ENCODE data around the gene MS4A7. TPM values are rescaled to one million over a fixed set of nuclear protein-coding genes. Genes with fewer than 3 reads are reported as not detected.

MS4A7 gene
- total RNA-seq, 1 donor from 2014 or later: not detected

- no peak for TF ChIP-seq CTCF (IDR thresholded peaks at IDR 0.05; ENCODE audit: insufficient read depth, low read length, severe bottlenecking)
- H3K4me3 ChIP-seq (ENCODE audit: low read depth, low read length): no peak overlapping the region
- DNase-seq (ENCODE audit: low read depth) (no peak), FAIRE-seq (no peak)
- H3K36me3 ChIP-seq (ENCODE audit: control insufficient read depth, insufficient read depth, low read length): no peaks in the 10 kb centered on the region
- no peaks in the 10 kb centered on the region for H3K27me3 ChIP-seq (ENCODE audit: control insufficient read depth, insufficient read depth, low read length)
Measured at GRCh38 chr11:60348116-60348515, 30.2 kb upstream of the MS4A7 start.

GRCh38 chr11:60349990-60350389 lies 28.3 kb upstream of the MS4A7 start:
- TF ChIP-seq CTCF (IDR thresholded peaks at IDR 0.05; ENCODE audit: insufficient read depth, low read length, severe bottlenecking): no peak
- Histone ChIP-seq H3K36me3 (ENCODE audit: control insufficient read depth, insufficient read depth, low read length) (no peaks in the 10 kb centered on the region), H3K27me3 (ENCODE audit: control insufficient read depth, insufficient read depth, low read length) (no peaks in the 10 kb centered on the region), H3K4me3 (ENCODE audit: low read depth, low read length) (no peak overlapping the region)
- FAIRE-seq (no peak), DNase-seq (ENCODE audit: low read depth) (no peak)

- H3K4me3 ChIP-seq (ENCODE audit: low read depth, low read length): no peak overlapping the region
- TF ChIP-seq CTCF (IDR thresholded peaks at IDR 0.05; ENCODE audit: insufficient read depth, low read length, severe bottlenecking): no peak
- no peaks in the 10 kb centered on the region for H3K27me3 ChIP-seq (ENCODE audit: control insufficient read depth, insufficient read depth, low read length)
- DNase-seq (ENCODE audit: low read depth) (no peak), FAIRE-seq (no peak)
- no peaks in the 10 kb centered on the region for H3K36me3 ChIP-seq (ENCODE audit: control insufficient read depth, insufficient read depth, low read length)
Measured at GRCh38 chr11:60357771-60358170, 20.6 kb upstream of the MS4A7 start.

GRCh38 chr11:60360621-60361020 lies 17.7 kb upstream of the MS4A7 start:
- DNase-seq (ENCODE audit: low read depth) (no peak), FAIRE-seq (no peak)
- TF ChIP-seq CTCF (IDR thresholded peaks at IDR 0.05; ENCODE audit: insufficient read depth, low read length, severe bottlenecking): no peak
- Histone ChIP-seq H3K27me3 (ENCODE audit: control insufficient read depth, insufficient read depth, low read length) (no peaks in the 10 kb centered on the region), H3K4me3 (ENCODE audit: low read depth, low read length) (no peak overlapping the region), H3K36me3 (ENCODE audit: control insufficient read depth, insufficient read depth, low read length) (no peaks in the 10 kb centered on the region)

GRCh38 chr11:60362241-60362640 lies 16.1 kb upstream of the MS4A7 start:
- Histone ChIP-seq H3K4me3 (ENCODE audit: low read depth, low read length) (no peak overlapping the region), H3K36me3 (ENCODE audit: control insufficient read depth, insufficient read depth, low read length) (no peaks in the 10 kb centered on the region), H3K27me3 (ENCODE audit: control insufficient read depth, insufficient read depth, low read length) (no peaks in the 10 kb centered on the region)
- DNase-seq (ENCODE audit: low read depth): no peak
- no peak for FAIRE-seq
- no peak for TF ChIP-seq CTCF (IDR thresholded peaks at IDR 0.05; ENCODE audit: insufficient read depth, low read length, severe bottlenecking)

Measured in bronchial epithelial cell (primary cell).